ENCODE results near the gene CHKB. TPM values are rescaled to one million over a fixed set of nuclear protein-coding genes. Genes with fewer than 3 reads are reported as not detected.

Gene CHKB
- total and polyA plus RNA-seq, 2 of the 8 experiments (the other 6 are each of a cell fraction or from before 2014, with no cell fraction given), result 27.9 to 42.2 TPM

DNA sequence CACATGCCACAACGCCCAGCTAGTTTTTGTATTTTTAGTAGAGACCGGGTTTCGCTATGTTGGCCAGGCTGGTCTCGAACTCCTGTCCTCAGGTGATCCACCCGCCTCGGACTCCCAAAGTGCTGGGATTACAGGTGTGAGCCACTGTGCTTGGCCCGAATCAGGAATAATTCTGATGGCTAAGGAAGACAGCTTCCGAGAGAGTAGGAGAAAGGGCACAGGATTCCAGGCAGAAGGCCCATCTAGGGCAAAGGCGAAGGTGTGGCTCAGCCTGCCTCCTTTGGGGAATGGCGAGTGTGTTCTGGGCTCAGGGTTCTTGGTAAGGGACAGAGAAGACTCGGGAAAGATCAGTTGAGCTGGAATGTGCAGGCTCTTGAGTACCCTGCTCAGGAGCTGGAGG lies 18.4 kb downstream of the CHKB start:
- H3K4me1 ChIP-seq (replicated peaks in 1 of 4; ENCODE audit: control insufficient read depth in 3 of 4, insufficient read depth in 4 of 4, low read length in 3 of 4), result peaks cover 0 to 3% (median 0%) of the 10 kb centered on the region in 4 experiments; a peak in 2 of 7 replicates
- 85% methylated on average over 11 of the region's 11 CpGs; no CpG with 5 or more reads in 1 of the 2 experiments for WGBS, 2 experiments (ENCODE audit: extremely low coverage in 1 of 2, insufficient coverage in 1 of 2, insufficient read length in 1 of 2, insufficient replicate concordance in 2 of 2, low coverage in 1 of 2, low lambda C conversion rate in 2 of 2, missing lambda C conversion rate in 1 of 2)
- peaks cover 0 to 1% of the 10 kb centered on the region in 2 experiments for H4K20me1 ChIP-seq (replicated peaks in 1 of 2; ENCODE audit: control insufficient read depth in 1 of 2, insufficient read depth in 2 of 2, low read length in 2 of 2)
- H2BK20ac ChIP-seq (ENCODE audit: low read length), result no peak overlapping the region
- no peak overlapping the region for H3K56ac ChIP-seq (replicated peaks; ENCODE audit: insufficient read length, low read depth, low read length)
- H3K9me3 ChIP-seq (ENCODE audit: insufficient read depth in 2 of 2, low read depth in 1 of 2, low read length in 1 of 2), result no peaks in the 10 kb centered on the region
- no peak overlapping the region for H2BK120ac ChIP-seq (replicated peaks; ENCODE audit: low read depth, low read length)
- H3K79me2 ChIP-seq (ENCODE audit: control insufficient read depth in 1 of 2, insufficient read depth in 2 of 2, low read length in 2 of 2), result no peaks in the 10 kb centered on the region
- H3K18ac ChIP-seq (ENCODE audit: extremely low read depth, low read length), result no peak overlapping the region
- TF ChIP-seq ASH2L (IDR thresholded peaks at IDR 0.05; ENCODE audit: low read length), result no peak
- TF ChIP-seq YY1 (IDR thresholded peaks at IDR 0.05; ENCODE audit: low read depth, low read length), result no peak
- TF ChIP-seq KDM4A (IDR thresholded peaks at IDR 0.05; ENCODE audit: low read depth, low read length, severe bottlenecking), result no peak
- no peak for TF ChIP-seq FOSL1 (IDR thresholded peaks at IDR 0.05; ENCODE audit: insufficient read depth, low read depth, low read length)
- no peak for TF ChIP-seq RAD21 (IDR thresholded peaks at IDR 0.05 in 1 of 2, conservative IDR thresholded peaks at IDR 0.05 in 1 of 2; ENCODE audit: low read depth in 2 of 2, low read length in 2 of 2)
- TF ChIP-seq SP1 (IDR thresholded peaks at IDR 0.05; ENCODE audit: low read depth, low read length), result no peak
- no peak for TF ChIP-seq EGR1 (IDR thresholded peaks at IDR 0.05; ENCODE audit: borderline replicate concordance, low read depth, low read length)
- TF ChIP-seq, protein P1, sequence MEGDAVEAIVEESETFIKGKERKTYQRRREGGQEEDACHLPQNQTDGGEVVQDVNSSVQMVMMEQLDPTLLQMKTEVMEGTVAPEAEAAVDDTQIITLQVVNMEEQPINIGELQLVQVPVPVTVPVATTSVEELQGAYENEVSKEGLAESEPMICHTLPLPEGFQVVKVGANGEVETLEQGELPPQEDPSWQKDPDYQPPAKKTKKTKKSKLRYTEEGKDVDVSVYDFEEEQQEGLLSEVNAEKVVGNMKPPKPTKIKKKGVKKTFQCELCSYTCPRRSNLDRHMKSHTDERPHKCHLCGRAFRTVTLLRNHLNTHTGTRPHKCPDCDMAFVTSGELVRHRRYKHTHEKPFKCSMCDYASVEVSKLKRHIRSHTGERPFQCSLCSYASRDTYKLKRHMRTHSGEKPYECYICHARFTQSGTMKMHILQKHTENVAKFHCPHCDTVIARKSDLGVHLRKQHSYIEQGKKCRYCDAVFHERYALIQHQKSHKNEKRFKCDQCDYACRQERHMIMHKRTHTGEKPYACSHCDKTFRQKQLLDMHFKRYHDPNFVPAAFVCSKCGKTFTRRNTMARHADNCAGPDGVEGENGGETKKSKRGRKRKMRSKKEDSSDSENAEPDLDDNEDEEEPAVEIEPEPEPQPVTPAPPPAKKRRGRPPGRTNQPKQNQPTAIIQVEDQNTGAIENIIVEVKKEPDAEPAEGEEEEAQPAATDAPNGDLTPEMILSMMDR (IDR thresholded peaks at IDR 0.05; ENCODE audit: control extremely low read depth in 1 of 3, insufficient read depth in 1 of 3, low read depth in 1 of 3, low read length in 3 of 3), result no peak
- TF ChIP-seq SAP30 (IDR thresholded peaks at IDR 0.05; ENCODE audit: insufficient read depth, insufficient replicate concordance, low read length), result no peak
- TF ChIP-seq CHD2 (IDR thresholded peaks at IDR 0.05; ENCODE audit: low read length), result no peak
- H3K79me1 ChIP-seq (ENCODE audit: low read depth, low read length), result no peaks in the 10 kb centered on the region
- no peak overlapping the region for H3K14ac ChIP-seq (ENCODE audit: insufficient read length)
- no peak overlapping the region for H2BK5ac ChIP-seq (ENCODE audit: low read depth, low read length)
- ChIA-PET POLR2A (ENCODE audit: partially characterized antibody) (interaction anchor here (2.5 to 5.4 kb wide), 3 partner anchors 13 to 39 kb away, joined by 9 to 37 read pairs (median 15); partner anchors contain the start of genes CHKB, CPT1B and SCO2), CTCF (ENCODE audit: partially characterized antibody) (interaction anchor here (1.0 to 4.8 kb wide), 6 partner anchors 11 to 138 kb away, joined by 3 to 84 read pairs (median 8); partner anchors contain the start of gene CPT1B)
- peaks cover 3% of the 10 kb centered on the region; the same call in 1 of the 2 replicates for H3K23me2 ChIP-seq (ENCODE audit: low read depth, low read length)
- H2BK15ac ChIP-seq (ENCODE audit: low read length), result no peak overlapping the region
- H3K23ac ChIP-seq (ENCODE audit: insufficient read length), result no peak overlapping the region
- FAIRE-seq, result no peak
- H4K8ac ChIP-seq (ENCODE audit: extremely low read depth, insufficient read depth, low read length), result no peak overlapping the region
- H4K5ac ChIP-seq (ENCODE audit: insufficient read length, low read depth, low read length), result no peak overlapping the region
- no peak overlapping the region for H3K9ac ChIP-seq (replicated peaks in 1 of 4; ENCODE audit: extremely low read depth in 1 of 4, low read depth in 3 of 4, low read length in 3 of 4)
- no peak overlapping the region for H3K4ac ChIP-seq (replicated peaks; ENCODE audit: insufficient read length, low read depth, low read length)
- H3K36me3 ChIP-seq (ENCODE audit: control insufficient read depth in 2 of 4, insufficient read depth in 4 of 4, low read length in 3 of 4), result peaks cover 2 to 10% (median 7%) of the 10 kb centered on the region in 4 experiments; a peak in 6 of 8 replicates
- H4K91ac ChIP-seq (replicated peaks; ENCODE audit: insufficient read length, low read length), result no peak overlapping the region
- H3K27ac ChIP-seq (ENCODE audit: low read depth, low read length), result no peak overlapping the region
- no peak overlapping the region for H2BK12ac ChIP-seq (ENCODE audit: low read depth, low read length)
- peaks cover 0 to 5% (median 3%) of the 10 kb centered on the region in 4 experiments; a peak in 5 of 7 replicates for H3K27me3 ChIP-seq (replicated peaks in 1 of 4; ENCODE audit: control insufficient read depth in 3 of 4, extremely low read depth in 1 of 4, insufficient read depth in 3 of 4, low read length in 3 of 4)
- DNase-seq (ENCODE audit: low read depth in 1 of 2, low spot score in 2 of 2), result no peak
- no peak overlapping the region for H2AK5ac ChIP-seq (ENCODE audit: low read depth, low read length)
- no peak overlapping the region for H2AFZ ChIP-seq (ENCODE audit: low read length)
- H3K4me2 ChIP-seq (ENCODE audit: insufficient read depth in 1 of 2, low read depth in 2 of 2, low read length in 2 of 2), result no peak overlapping the region; a peak in 1 of 4 replicates
- H3K4me3 ChIP-seq (ENCODE audit: extremely low read depth in 1 of 4, insufficient read depth in 2 of 4, low read depth in 3 of 4, low read length in 4 of 4), result no peak overlapping the region
